SK-N-SH (cell line): ENCODE measurements around the gene OPRM1. TPM values are rescaled to one million over a fixed set of nuclear protein-coding genes. Genes with fewer than 3 reads are reported as not detected.

Experiments used
- CTCF ChIA-PET: fragments of 300-600, 350-600 bp; formaldehyde crosslinking; extraction: SDS; loops from one replicate; lab custom pipeline; 2021; lab: Yijun Ruan, JAX
- POLR2A ChIA-PET: fragments of 350-600 bp; sonication (Branson Sonifier 250); formaldehyde crosslinking; extraction: SDS; loops from one replicate; lab custom pipeline; 2020; ENCODE audit warnings: antibody characterized with exemption, inconsistent platforms; lab: Yijun Ruan, JAX
- DNase-seq: peaks from one replicate; pipeline ENCODE4 v3.0.0; 2012
- H2AFZ ChIP-seq: fragments of 200-600 bp; sonication (generic); 2 replicates; pipeline ENCODE4 v1.8.1; 2016; ENCODE audit warnings: antibody characterized with exemption, mild to moderate bottlenecking, low read depth
- H3F3A ChIP-seq: fragments of 200-600 bp; sonication (generic); replicated peaks from 2 replicates; pipeline ENCODE3; 2016; ENCODE audit warnings: antibody characterized with exemption, mild to moderate bottlenecking; ENCODE audit not compliant: insufficient read depth
- H3K27ac ChIP-seq, 2 experiments: fragments of 200-500 bp in 1 of 2; fragments of 200-600 bp in 1 of 2; sonication (Bioruptor generic) in 1 of 2; sonication (generic), shearing (Covaris generic) in 1 of 2; 2 replicates each; pipeline versions ENCODE4 v1.5.1 to v1.6.1; 2014 to 2016; ENCODE audit warnings: low read depth in 2 of 2, inconsistent platforms in 1 of 2, low read length in 1 of 2, mild to moderate bottlenecking in 1 of 2, mixed read lengths in 1 of 2
- H3K27me3 ChIP-seq: fragments of 200-600 bp; sonication (generic), shearing (Covaris generic); 2 replicates; pipeline ENCODE4 v1.6.1; 2016; ENCODE audit warnings: mixed run types; ENCODE audit not compliant: insufficient read depth
- H3K36me3 ChIP-seq, 2 experiments: fragments of 200-500 bp in 1 of 2; fragments of 200-600 bp in 1 of 2; sonication (Bioruptor generic) in 1 of 2; sonication (generic) in 1 of 2; replicated peaks in 1 of 2; 2 replicates each; pipeline versions ENCODE3 to v1.5.1; 2014 to 2016; ENCODE audit warnings: low read length in 1 of 2, mild to moderate bottlenecking in 1 of 2; ENCODE audit not compliant: insufficient read depth in 2 of 2, control insufficient read depth in 1 of 2
- H3K4me1 ChIP-seq, 2 experiments: fragments of 200-500 bp in 1 of 2; fragments of 200-600 bp in 1 of 2; sonication (Bioruptor generic) in 1 of 2; sonication (generic), shearing (Covaris generic) in 1 of 2; 2 replicates each; pipeline versions ENCODE4 v1.5.1 to v1.6.1; 2014 to 2016; ENCODE audit warnings: low read depth in 1 of 2, low read length in 1 of 2, mixed run types in 1 of 2; ENCODE audit not compliant: insufficient read depth in 2 of 2, control insufficient read depth in 1 of 2
- H3K4me2 ChIP-seq: fragments of 200-600 bp; sonication (generic), shearing (Covaris generic); 2 replicates; pipeline ENCODE4 v1.6.1; 2017; ENCODE audit warnings: mixed run types
- H3K4me3 ChIP-seq, 2 experiments: fragments of 200-500 bp in 1 of 2; fragments of 200-600 bp in 1 of 2; sonication (Bioruptor generic) in 1 of 2; sonication (generic), shearing (Covaris generic) in 1 of 2; 2 replicates each; pipeline versions ENCODE4 v1.5.1 to v1.8.1; 2014 to 2016; ENCODE audit warnings: low read depth in 2 of 2, inconsistent platforms in 1 of 2, low read length in 1 of 2, mild to moderate bottlenecking in 1 of 2, mixed read lengths in 1 of 2, moderate library complexity in 1 of 2
- H3K79me2 ChIP-seq: fragments of 200-600 bp; sonication (generic); 2 replicates; pipeline ENCODE4 v1.8.1; 2017; ENCODE audit warnings: mild to moderate bottlenecking; ENCODE audit not compliant: insufficient read depth
- H3K9ac ChIP-seq: fragments of 200-600 bp; sonication (generic); 2 replicates; pipeline ENCODE4 v1.6.1; 2017; ENCODE audit warnings: mixed run types
- H3K9me2 ChIP-seq: fragments of 200-600 bp; sonication (generic); 2 replicates; pipeline ENCODE4 v1.6.1; 2017; ENCODE audit warnings: mixed run types
- H3K9me3 ChIP-seq: fragments of 200-600 bp; sonication (generic); 2 replicates; pipeline ENCODE4 v1.6.1; 2017; ENCODE audit warnings: mixed run types, mild to moderate bottlenecking, moderate library complexity
- H4K20me1 ChIP-seq: fragments of 200-600 bp; sonication (generic); 2 replicates; pipeline ENCODE4 v1.6.1; 2017; ENCODE audit warnings: mild to moderate bottlenecking, mixed run types; ENCODE audit not compliant: insufficient read depth
- CHD2 ChIP-seq: fragments of 150-350 bp; IDR thresholded peaks from 2 replicates; pipeline ENCODE4 v1.6.1; 2018; ENCODE audit warnings: low read length; ENCODE audit not compliant: partially characterized antibody
- EP300 ChIP-seq, 2 experiments: IDR thresholded peaks; 2 replicates each; pipeline versions ENCODE4 v1.4.0 to v1.6.1; 2012; ENCODE audit warnings: borderline replicate concordance in 1 of 2, low read depth in 1 of 2, low read length in 1 of 2
- EZH2phosphoT487 ChIP-seq: fragments of 200-600 bp; sonication (generic); IDR thresholded peaks from 2 replicates; pipeline ENCODE4 v1.6.1; 2017; ENCODE audit warnings: low read depth, mixed run types, mild to moderate bottlenecking, antibody characterized with exemption, moderate library complexity, borderline replicate concordance
- FOSL2 ChIP-seq: IDR thresholded peaks from 2 replicates; pipeline ENCODE4 v1.4.0; 2012; ENCODE audit warnings: low read depth, mild to moderate bottlenecking, moderate library complexity, borderline replicate concordance
- GABPA ChIP-seq: IDR thresholded peaks from 2 replicates; pipeline ENCODE4 v1.4.0; 2012; ENCODE audit warnings: low read depth, mild to moderate bottlenecking
- MAX ChIP-seq: IDR thresholded peaks from 2 replicates; pipeline ENCODE4 v1.4.0; 2012; ENCODE audit warnings: low read depth
- MEF2A ChIP-seq: IDR thresholded peaks from 2 replicates; pipeline ENCODE4 v1.4.0; 2012; ENCODE audit warnings: low read depth, borderline replicate concordance
- NFIC ChIP-seq: IDR thresholded peaks from 2 replicates; pipeline ENCODE4 v1.4.0; 2012; ENCODE audit warnings: borderline replicate concordance
- NRF1 ChIP-seq: IDR thresholded peaks from 2 replicates; pipeline ENCODE4 v1.6.1; 2012; ENCODE audit warnings: low read depth, mild to moderate bottlenecking, low read length
- RCOR1 ChIP-seq: fragments of 150-350 bp; IDR thresholded peaks from 2 replicates; pipeline ENCODE4 v1.6.1; 2017; ENCODE audit warnings: antibody characterized with exemption, low read length
- RFX5 ChIP-seq: IDR thresholded peaks from 2 replicates; pipeline ENCODE4 v1.6.1; 2012; ENCODE audit warnings: mild to moderate bottlenecking, improper control_type of control experiment, low read length
- RXRA ChIP-seq: IDR thresholded peaks from 2 replicates; pipeline ENCODE4 v1.4.0; 2012; ENCODE audit warnings: low read depth, mild to moderate bottlenecking, borderline replicate concordance
- TAF1 ChIP-seq: IDR thresholded peaks from 2 replicates; pipeline ENCODE4 v1.6.1; 2012; ENCODE audit warnings: low read depth, mild to moderate bottlenecking, low read length, moderate library complexity, borderline replicate concordance
- TCF12 ChIP-seq: IDR thresholded peaks from 2 replicates; pipeline ENCODE4 v1.4.0; 2012
- TEAD4 ChIP-seq: IDR thresholded peaks from 2 replicates; pipeline ENCODE4 v1.4.0; 2012; ENCODE audit warnings: mild to moderate bottlenecking, borderline replicate concordance; ENCODE audit not compliant: insufficient read depth
- USF2 ChIP-seq: fragments of 150-350 bp; IDR thresholded peaks from 2 replicates; pipeline ENCODE4 v1.6.1; 2017; ENCODE audit warnings: antibody characterized with exemption, low read length, low read depth, borderline replicate concordance
- WGBS: methylation state at CpG from one replicate; pipeline ENCODE4 v1.1.6; 2017; ENCODE audit warnings: low lambda C conversion rate; 5-methylcytosine and 5-hydroxymethylcytosine counted together
- polyA plus RNA-seq, 3 experiments: library from polyadenylated mRNA; depleted of rRNA; stranded (reverse); fragments of >200 nt; gene quantifications; 2 replicates each; pipeline ENCODE4 v1.2.3, GENCODE V29; 2012
- TF ChIP-seq, protein P1 (sequence below): IDR thresholded peaks from 2 replicates; pipeline ENCODE4 v1.4.0; 2012; ENCODE audit warnings: low read depth, borderline replicate concordance
- TF ChIP-seq, protein P2 (sequence below): IDR thresholded peaks from 2 replicates; pipeline ENCODE4 v1.4.0; 2012; ENCODE audit warnings: low read depth, borderline replicate concordance
- TF ChIP-seq, protein P3 (sequence below): fragments of 150-350 bp; IDR thresholded peaks from 2 replicates; pipeline ENCODE4 v1.6.1; 2016; ENCODE audit warnings: mild to moderate bottlenecking, low read depth, low read length
- TF ChIP-seq, protein P4 (sequence below): IDR thresholded peaks from 2 replicates; pipeline ENCODE4 v1.6.1; 2012; ENCODE audit warnings: mild to moderate bottlenecking, low read depth, low read length, moderate library complexity
- TF ChIP-seq, protein P5 (sequence below): IDR thresholded peaks from 2 replicates; pipeline ENCODE4; 2012

The OPRM1 gene
- polyA plus RNA-seq, 1 of the 3 experiments (the other 2 are of a cell fraction), result 0.15 TPM

DNA sequence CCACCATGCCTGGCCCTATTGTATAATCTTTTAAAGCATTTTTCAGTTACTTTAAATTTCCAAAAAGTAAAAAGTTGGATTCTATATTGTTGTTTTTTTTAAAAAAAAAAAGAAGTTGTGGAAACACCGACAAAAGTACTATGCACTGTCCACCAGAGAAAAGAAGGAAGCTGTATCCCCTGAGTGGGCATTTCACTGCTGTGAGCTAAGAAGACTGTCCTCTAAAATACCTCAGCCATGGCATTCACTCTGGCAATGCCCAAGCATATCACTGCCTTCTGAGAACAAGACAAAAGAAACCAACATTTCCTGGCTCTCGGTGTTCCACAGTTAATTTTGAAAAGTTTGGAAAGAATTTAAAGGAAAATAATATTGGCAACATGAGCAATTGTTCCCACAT, 199.8 kb downstream of the OPRM1 start (continued):
- TF ChIP-seq USF2 (no peak), FOSL2 (no peak), RCOR1 (no peak)
- TF ChIP-seq, protein P1, sequence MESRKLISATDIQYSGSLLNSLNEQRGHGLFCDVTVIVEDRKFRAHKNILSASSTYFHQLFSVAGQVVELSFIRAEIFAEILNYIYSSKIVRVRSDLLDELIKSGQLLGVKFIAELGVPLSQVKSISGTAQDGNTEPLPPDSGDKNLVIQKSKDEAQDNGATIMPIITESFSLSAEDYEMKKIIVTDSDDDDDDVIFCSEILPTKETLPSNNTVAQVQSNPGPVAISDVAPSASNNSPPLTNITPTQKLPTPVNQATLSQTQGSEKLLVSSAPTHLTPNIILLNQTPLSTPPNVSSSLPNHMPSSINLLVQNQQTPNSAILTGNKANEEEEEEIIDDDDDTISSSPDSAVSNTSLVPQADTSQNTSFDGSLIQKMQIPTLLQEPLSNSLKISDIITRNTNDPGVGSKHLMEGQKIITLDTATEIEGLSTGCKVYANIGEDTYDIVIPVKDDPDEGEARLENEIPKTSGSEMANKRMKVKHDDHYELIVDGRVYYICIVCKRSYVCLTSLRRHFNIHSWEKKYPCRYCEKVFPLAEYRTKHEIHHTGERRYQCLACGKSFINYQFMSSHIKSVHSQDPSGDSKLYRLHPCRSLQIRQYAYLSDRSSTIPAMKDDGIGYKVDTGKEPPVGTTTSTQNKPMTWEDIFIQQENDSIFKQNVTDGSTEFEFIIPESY, result no peak

DNA sequence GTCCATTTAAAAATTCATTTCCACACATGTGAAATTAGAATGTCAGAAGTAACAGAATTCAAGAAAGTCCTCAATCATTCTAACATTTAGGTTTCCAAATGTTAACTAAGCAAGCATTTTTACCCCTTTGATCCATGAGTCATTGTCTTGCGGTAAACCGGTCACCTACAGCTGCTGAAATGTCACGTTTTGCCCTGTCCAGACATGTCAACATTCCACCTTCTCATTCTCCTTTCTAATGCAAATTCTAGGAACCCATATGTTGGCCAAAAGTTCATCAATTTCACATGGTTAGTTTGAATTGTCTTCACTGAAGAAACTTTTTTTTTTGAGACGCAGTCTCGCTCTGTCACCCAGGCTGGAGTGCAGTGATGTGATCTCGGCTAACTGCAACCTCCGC, 200.4 kb downstream of the OPRM1 start:
- no peaks in the 10 kb centered on the region for H3K36me3 ChIP-seq
- H3K27me3 ChIP-seq, result no peaks in the 10 kb centered on the region
- no peaks in the 10 kb centered on the region for H3K4me1 ChIP-seq
- H3K9me2 ChIP-seq, result no peaks in the 10 kb centered on the region
- no peak for DNase-seq
- no peak overlapping the region for H2AFZ ChIP-seq
- H3K27ac ChIP-seq, result no peak overlapping the region
- CTCF ChIA-PET, result no interaction called here
- H3K4me2 ChIP-seq, result no peak overlapping the region
- H3K9ac ChIP-seq, result no peak overlapping the region
- TF ChIP-seq RXRA, result no peak
- no peak for TF ChIP-seq MEF2A
- no peak for TF ChIP-seq FOSL2
- TF ChIP-seq RFX5, result no peak
- TF ChIP-seq MAX, result no peak
- TF ChIP-seq TCF12, result no peak
- TF ChIP-seq NRF1, result no peak
- TF ChIP-seq, protein P2, sequence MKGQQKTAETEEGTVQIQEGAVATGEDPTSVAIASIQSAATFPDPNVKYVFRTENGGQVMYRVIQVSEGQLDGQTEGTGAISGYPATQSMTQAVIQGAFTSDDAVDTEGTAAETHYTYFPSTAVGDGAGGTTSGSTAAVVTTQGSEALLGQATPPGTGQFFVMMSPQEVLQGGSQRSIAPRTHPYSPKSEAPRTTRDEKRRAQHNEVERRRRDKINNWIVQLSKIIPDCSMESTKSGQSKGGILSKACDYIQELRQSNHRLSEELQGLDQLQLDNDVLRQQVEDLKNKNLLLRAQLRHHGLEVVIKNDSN, result no peak
- TF ChIP-seq CHD2, result no peak
- TF ChIP-seq EP300 (IDR thresholded peaks at IDR 0.05; ENCODE audit: borderline replicate concordance in 1 of 2, low read depth in 1 of 2, low read length in 1 of 2), result no peak
- no peak for TF ChIP-seq GABPA
- no peak for TF ChIP-seq NFIC
- no peak for TF ChIP-seq TAF1
- no peak for TF ChIP-seq TEAD4
- TF ChIP-seq EZH2phosphoT487, result no peak
- TF ChIP-seq, protein P3, sequence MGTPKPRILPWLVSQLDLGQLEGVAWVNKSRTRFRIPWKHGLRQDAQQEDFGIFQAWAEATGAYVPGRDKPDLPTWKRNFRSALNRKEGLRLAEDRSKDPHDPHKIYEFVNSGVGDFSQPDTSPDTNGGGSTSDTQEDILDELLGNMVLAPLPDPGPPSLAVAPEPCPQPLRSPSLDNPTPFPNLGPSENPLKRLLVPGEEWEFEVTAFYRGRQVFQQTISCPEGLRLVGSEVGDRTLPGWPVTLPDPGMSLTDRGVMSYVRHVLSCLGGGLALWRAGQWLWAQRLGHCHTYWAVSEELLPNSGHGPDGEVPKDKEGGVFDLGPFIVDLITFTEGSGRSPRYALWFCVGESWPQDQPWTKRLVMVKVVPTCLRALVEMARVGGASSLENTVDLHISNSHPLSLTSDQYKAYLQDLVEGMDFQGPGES, result no peak
- TF ChIP-seq, protein P4, sequence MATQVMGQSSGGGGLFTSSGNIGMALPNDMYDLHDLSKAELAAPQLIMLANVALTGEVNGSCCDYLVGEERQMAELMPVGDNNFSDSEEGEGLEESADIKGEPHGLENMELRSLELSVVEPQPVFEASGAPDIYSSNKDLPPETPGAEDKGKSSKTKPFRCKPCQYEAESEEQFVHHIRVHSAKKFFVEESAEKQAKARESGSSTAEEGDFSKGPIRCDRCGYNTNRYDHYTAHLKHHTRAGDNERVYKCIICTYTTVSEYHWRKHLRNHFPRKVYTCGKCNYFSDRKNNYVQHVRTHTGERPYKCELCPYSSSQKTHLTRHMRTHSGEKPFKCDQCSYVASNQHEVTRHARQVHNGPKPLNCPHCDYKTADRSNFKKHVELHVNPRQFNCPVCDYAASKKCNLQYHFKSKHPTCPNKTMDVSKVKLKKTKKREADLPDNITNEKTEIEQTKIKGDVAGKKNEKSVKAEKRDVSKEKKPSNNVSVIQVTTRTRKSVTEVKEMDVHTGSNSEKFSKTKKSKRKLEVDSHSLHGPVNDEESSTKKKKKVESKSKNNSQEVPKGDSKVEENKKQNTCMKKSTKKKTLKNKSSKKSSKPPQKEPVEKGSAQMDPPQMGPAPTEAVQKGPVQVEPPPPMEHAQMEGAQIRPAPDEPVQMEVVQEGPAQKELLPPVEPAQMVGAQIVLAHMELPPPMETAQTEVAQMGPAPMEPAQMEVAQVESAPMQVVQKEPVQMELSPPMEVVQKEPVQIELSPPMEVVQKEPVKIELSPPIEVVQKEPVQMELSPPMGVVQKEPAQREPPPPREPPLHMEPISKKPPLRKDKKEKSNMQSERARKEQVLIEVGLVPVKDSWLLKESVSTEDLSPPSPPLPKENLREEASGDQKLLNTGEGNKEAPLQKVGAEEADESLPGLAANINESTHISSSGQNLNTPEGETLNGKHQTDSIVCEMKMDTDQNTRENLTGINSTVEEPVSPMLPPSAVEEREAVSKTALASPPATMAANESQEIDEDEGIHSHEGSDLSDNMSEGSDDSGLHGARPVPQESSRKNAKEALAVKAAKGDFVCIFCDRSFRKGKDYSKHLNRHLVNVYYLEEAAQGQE, result no peak
- TF ChIP-seq, protein P5, sequence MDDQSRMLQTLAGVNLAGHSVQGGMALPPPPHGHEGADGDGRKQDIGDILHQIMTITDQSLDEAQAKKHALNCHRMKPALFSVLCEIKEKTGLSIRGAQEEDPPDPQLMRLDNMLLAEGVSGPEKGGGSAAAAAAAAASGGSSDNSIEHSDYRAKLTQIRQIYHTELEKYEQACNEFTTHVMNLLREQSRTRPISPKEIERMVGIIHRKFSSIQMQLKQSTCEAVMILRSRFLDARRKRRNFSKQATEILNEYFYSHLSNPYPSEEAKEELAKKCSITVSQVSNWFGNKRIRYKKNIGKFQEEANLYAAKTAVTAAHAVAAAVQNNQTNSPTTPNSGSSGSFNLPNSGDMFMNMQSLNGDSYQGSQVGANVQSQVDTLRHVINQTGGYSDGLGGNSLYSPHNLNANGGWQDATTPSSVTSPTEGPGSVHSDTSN, result no peak
- TF ChIP-seq, all 33 proteins: peak for 0
- 82% methylated on average over 7 of the region's 7 CpGs for WGBS
- no peaks in the 10 kb centered on the region for H3F3A ChIP-seq
- H3K9me3 ChIP-seq, result no peaks in the 10 kb centered on the region
- POLR2A ChIA-PET, result no interaction called here
- H3K79me2 ChIP-seq, result no peaks in the 10 kb centered on the region
- no peaks in the 10 kb centered on the region for H4K20me1 ChIP-seq
- H3K4me3 ChIP-seq, result no peak overlapping the region
